ENCODE results near the gene B3GNT7. TPM values are rescaled to one million over a fixed set of nuclear protein-coding genes. Genes with fewer than 3 reads are reported as not detected.
A peak's percentile ranks its signal among the peaks of the same experiment; 100 is the strongest.

The B3GNT7 gene
- polyA plus RNA-seq, 1 donor (not counting 4 experiments of a cell fraction or from before 2014, with no cell fraction given), result not detected

GRCh38 chr2:231412618-231412963, 17.1 kb downstream of the B3GNT7 start:
- H3K9ac ChIP-seq (ENCODE audit: control insufficient read depth, extremely low read depth, insufficient read depth, low read length), result peak overlapping the region; percentile 79
- H3K9me3 ChIP-seq (ENCODE audit: control insufficient read depth, low read depth, low read length), result no peaks in the 10 kb centered on the region
- no peaks in the 10 kb centered on the region for H3K4me1 ChIP-seq (ENCODE audit: control insufficient read depth, extremely low read depth, insufficient read depth, low read length)
- H3K4me3 ChIP-seq (ENCODE audit: control insufficient read depth in 2 of 3, extremely low read depth in 1 of 3, insufficient read depth in 2 of 3, low read depth in 1 of 3, low read length in 3 of 3), result peak overlapping the region; percentile 52 to 78 (median 69)
- peak overlapping the region; percentile 89 for H3K4me2 ChIP-seq (ENCODE audit: control insufficient read depth, extremely low read depth, insufficient read depth, low read depth, low read length)
- H3K27me3 ChIP-seq (ENCODE audit: control insufficient read depth, extremely low read depth, insufficient read depth, low read length), result no peaks in the 10 kb centered on the region
- dilution Hi-C loops (cut with MboI; ENCODE audit: extremely low pct_ligation_motif_present, low sequenced_read_pairs), result no loop called here
- H3K79me2 ChIP-seq (ENCODE audit: control insufficient read depth, insufficient read depth, low read length), result no peaks in the 10 kb centered on the region
- no peaks in the 10 kb centered on the region for H3K36me3 ChIP-seq (ENCODE audit: control insufficient read depth in 2 of 2, extremely low read depth in 1 of 2, insufficient read depth in 2 of 2, low read length in 2 of 2)
- peak overlapping the region; percentile 89 for H2AFZ ChIP-seq (ENCODE audit: control insufficient read depth, low read length)
- H3K9me1 ChIP-seq (ENCODE audit: control insufficient read depth, extremely low read depth, insufficient read depth, low read length), result no peaks in the 10 kb centered on the region
- H4K20me1 ChIP-seq (ENCODE audit: control insufficient read depth, extremely low read depth, insufficient read depth, low read length), result no peaks in the 10 kb centered on the region
- TF ChIP-seq EZH2 (IDR thresholded peaks at IDR 0.05; ENCODE audit: low read length) (no peak), CTCF (optimal IDR thresholded peaks at IDR 0.05 in 1 of 3, IDR thresholded peaks at IDR 0.05 in 1 of 3, conservative IDR thresholded peaks at IDR 0.05 in 1 of 3; ENCODE audit: extremely low read depth in 1 of 3, insufficient read depth in 2 of 3, low read length in 3 of 3) (no peak)
- DNase-seq (ENCODE audit: low read depth, low spot score) (no peak), FAIRE-seq (no peak)
- no peak overlapping the region for H3K27ac ChIP-seq (ENCODE audit: control insufficient read depth, insufficient read depth, low read length)

- H3K4me3 ChIP-seq (ENCODE audit: control insufficient read depth in 2 of 3, extremely low read depth in 1 of 3, insufficient read depth in 2 of 3, low read depth in 1 of 3, low read length in 3 of 3), result no peak overlapping the region
- no peaks in the 10 kb centered on the region for H3K4me1 ChIP-seq (ENCODE audit: control insufficient read depth, extremely low read depth, insufficient read depth, low read length)
- no peak overlapping the region for H3K4me2 ChIP-seq (ENCODE audit: control insufficient read depth, extremely low read depth, insufficient read depth, low read depth, low read length)
- TF ChIP-seq CTCF (optimal IDR thresholded peaks at IDR 0.05 in 1 of 3, IDR thresholded peaks at IDR 0.05 in 1 of 3, conservative IDR thresholded peaks at IDR 0.05 in 1 of 3; ENCODE audit: extremely low read depth in 1 of 3, insufficient read depth in 2 of 3, low read length in 3 of 3) (no peak), EZH2 (IDR thresholded peaks at IDR 0.05; ENCODE audit: low read length) (no peak)
- FAIRE-seq (no peak), DNase-seq (ENCODE audit: low read depth, low spot score) (no peak)
- no peaks in the 10 kb centered on the region for H3K9me1 ChIP-seq (ENCODE audit: control insufficient read depth, extremely low read depth, insufficient read depth, low read length)
- H3K27ac ChIP-seq (ENCODE audit: control insufficient read depth, insufficient read depth, low read length), result no peak overlapping the region
- dilution Hi-C loops (cut with MboI; ENCODE audit: extremely low pct_ligation_motif_present, low sequenced_read_pairs), result no loop called here
- H4K20me1 ChIP-seq (ENCODE audit: control insufficient read depth, extremely low read depth, insufficient read depth, low read length), result no peaks in the 10 kb centered on the region
- H3K36me3 ChIP-seq (ENCODE audit: control insufficient read depth in 2 of 2, extremely low read depth in 1 of 2, insufficient read depth in 2 of 2, low read length in 2 of 2), result no peaks in the 10 kb centered on the region
- no peak overlapping the region for H3K9ac ChIP-seq (ENCODE audit: control insufficient read depth, extremely low read depth, insufficient read depth, low read length)
- H2AFZ ChIP-seq (ENCODE audit: control insufficient read depth, low read length), result no peak overlapping the region
- H3K9me3 ChIP-seq (ENCODE audit: control insufficient read depth, low read depth, low read length), result no peaks in the 10 kb centered on the region
- H3K79me2 ChIP-seq (ENCODE audit: control insufficient read depth, insufficient read depth, low read length), result no peaks in the 10 kb centered on the region
- no peaks in the 10 kb centered on the region for H3K27me3 ChIP-seq (ENCODE audit: control insufficient read depth, extremely low read depth, insufficient read depth, low read length)
Observed at GRCh38 chr2:231413456-231413855, 17.9 kb downstream of the B3GNT7 start.

Measured in keratinocyte (primary cell).